Muscle of arm (tissue), 12 donors: ENCODE data around the gene CS. TPM values are rescaled to one million over a fixed set of nuclear protein-coding genes. Genes with fewer than 3 reads are reported as not detected.
A peak's percentile ranks its signal among the peaks of the same experiment; 100 is the strongest.

Experiments
- DNase-seq: peaks from one replicate; pipeline ENCODE4 v3.0.0-alpha.2; 2013
- polyA plus RNA-seq, 12 donors: library from polyadenylated mRNA; unstranded; fragments of 120-200 nt; gene quantifications; one replicate each; pipeline ENCODE4 v1.2.1, GENCODE V29; 2013; ENCODE audit not compliant: insufficient read length in 12 of 12

The CS gene
- polyA plus RNA-seq, 12 donors = 136 to 255 (median 226) TPM

DNA sequence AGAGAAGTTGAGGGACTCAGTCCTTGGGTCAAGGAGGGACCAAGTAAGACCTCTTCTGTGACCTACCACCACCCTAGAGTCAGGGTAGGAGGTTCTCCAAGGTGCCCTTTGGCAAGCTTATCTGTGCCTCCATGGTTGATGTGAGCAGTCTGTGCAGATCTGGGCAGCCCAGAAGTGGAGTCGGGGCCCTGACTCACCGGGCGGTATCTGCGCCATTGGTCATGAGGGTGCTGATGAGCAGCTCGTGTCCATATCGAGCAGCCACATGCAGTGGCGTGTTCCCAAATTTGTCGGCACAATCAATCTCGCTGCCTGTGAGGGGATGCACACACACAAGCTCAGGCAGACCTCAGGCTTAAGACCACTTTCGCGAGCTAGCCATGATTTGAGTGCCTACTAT lies 47.0 kb downstream of the CS start:
- no peak for DNase-seq

DNA sequence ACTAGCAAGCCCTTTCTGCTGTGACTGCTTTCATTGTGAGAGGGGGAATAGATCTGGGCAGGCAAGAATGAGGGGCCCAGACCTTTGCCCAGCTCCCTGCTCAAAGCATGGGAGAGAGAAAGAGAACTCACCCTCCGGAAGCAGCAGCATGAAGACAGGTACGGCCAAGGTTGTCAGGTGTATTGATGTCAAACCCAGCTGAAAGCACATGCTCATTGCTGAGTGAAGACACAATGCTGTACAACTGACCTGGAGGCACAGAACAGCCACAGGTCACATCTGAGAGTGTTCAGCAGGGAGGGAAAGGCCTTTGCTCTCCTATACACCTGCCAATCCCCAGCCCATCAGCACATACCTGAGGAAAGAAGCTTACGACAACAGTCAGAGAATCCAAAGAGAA lies 47.5 kb downstream of the CS start:
- DNase-seq = no peak

DNA sequence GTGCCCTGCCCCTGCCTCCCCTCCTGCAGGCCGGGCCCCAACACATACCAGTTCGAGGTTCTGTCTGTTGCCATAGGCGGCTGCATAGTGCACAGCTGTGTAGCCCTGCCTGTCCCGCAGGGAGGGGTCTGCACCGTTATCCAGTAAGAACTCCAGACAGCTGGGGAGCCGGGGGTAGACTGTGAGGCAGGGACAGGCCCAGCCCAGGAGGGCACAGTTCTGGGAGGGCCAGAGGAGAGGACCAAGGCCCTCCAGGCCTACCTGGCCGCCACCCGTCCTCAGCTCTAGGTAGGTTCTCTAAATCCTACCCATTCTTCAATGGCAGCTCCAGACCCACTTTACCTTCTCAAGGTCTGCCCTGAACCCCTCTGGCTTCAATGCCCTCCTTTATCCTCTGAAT lies 51.4 kb downstream of the CS start:
- DNase-seq = no peak

DNA sequence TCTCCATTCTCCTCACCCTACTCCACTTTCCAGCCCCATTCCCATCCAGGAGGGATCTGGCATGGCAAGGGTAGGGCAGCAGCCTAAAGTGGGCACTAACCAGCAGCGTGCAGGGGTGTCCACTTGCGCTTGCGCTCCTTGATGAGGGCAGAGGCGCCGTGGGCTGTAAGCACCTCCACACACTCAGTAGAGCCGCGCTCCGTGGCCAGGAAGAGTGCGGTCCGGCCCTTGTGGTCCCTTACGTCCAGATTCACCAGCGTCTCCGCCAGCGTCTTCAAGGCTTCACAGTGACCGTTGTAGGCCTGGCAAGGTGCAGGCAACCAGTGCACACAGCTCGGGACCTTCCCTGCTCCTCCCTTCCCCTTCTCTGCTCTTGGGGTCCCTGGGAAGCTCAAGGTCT lies 52.2 kb downstream of the CS start:
- DNase-seq = no peak

DNA sequence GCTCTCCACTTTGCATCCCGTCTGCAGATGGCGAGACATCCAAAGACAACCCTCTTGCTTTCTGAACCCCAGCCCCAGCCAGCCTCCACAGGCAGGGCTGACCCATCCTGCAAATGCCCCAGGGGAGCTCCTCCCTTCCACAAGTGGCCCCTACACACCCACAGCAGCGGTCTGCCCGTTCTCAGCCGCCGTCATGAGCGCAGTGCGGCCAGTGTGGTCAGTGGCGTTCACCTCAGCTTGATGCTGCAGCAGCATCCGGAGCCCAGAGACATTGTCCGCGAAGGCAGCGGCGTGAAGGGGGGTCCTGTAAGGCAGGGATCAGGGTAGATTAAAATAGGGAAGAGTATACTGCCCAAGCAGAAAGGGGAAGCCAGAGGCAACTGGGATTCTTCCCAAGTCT lies 55.6 kb downstream of the CS start:
- DNase-seq = no peak

DNA sequence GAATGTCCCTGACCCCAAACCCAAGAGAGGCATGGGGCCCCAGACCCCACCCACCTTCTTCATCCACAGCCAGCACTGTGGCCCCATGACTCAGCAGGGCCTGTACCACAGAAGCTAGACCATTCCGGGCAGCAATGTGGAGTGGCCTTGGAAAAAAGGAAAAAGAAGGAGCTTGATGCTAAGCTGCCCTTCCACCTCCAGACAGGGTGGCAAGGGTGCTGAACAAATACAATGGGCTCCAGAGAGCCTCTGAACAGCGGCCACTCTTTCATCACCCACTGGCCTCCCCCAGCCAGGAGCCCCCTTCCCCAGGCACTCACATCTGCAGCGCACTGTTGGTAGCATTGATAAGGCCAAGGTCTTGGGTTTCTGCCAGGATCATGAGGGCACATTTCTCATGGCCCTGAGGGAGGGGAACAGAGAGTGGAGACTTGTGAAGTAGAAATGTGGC lies 56.4 kb downstream of the CS start:
- no peak for DNase-seq

DNA sequence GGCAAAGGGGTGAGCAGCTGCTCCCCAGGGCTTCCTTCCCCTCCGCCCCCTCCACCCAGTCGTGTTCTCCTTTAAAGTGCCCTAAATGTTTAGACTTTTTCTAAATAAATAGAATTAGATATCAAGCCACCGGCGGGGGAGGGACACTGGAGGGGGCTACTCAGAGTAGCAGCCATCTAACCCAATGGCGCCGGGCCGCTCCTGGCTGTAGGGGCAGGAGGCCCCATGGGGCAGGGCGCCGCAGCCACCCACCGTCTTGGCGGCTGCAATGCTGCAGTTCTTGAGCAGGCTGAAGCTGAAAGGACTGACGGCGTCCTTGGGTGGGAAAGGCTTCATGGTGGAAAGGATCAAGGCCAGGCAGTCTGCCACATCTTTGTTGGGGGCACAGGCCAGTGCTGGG lies 57.1 kb downstream of the CS start:
- DNase-seq = no peak

DNA sequence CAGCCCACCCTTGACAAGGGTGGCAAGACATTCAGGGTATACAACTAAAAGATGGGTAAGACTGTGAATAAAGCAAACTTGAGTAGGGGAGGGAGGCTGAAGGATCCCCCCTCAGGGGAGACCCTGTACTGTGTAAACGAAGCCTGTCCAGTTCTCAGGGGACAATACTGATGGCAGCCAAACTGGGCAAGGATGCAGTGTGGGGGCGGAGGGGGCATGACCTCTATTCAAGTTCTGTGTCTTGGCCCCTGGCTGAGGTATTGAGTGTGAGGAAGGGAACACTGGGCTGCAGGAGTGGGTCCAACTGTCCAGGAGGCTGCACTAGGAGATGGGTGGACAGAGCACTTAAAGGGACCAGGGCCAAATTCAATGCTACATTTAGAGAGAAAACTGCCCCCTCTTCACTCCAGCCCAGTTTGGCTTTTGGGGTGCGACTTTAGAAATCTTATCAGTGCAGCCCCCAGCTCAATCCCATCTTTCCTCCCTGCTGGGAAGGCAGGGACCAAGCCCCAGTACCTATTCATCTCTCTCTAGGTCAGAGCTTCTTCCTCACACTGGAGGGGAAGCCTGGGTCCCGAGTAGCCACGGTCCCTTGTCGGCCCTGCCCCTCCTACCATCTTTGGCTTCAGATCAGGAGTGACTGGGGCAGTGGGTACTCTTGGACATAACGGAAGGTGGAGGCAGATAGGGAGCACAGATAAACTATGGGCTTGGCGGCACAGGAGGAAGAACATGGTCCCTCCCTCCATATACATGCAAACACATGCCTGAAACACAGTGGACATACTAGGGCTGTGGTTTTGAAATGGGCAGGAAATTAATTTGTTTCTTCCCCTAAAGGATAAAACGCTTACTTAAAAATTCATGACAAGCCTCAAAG lies 58.5 kb downstream of the CS start:
- no peak for DNase-seq

DNA sequence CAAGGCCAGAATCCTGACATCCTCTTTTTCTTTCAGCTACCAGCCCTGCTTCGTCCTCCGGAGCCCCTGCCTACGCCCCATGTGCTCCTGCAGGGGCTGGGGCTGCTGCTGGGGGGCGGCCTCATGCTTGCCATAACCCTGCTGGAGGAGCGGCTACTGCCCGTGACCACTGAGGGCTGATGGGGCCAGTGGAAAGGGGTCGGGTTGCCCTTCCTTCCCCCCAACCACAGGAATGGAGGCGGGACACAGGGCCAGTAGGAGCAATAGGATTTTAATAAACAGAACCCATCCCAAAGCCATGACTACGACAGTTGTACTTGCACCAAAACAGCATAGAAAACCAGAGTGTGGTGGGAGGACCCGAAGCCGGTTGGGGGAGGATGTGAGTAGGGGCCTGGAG lies 62.6 kb downstream of the CS start:
- no peak for DNase-seq

DNA sequence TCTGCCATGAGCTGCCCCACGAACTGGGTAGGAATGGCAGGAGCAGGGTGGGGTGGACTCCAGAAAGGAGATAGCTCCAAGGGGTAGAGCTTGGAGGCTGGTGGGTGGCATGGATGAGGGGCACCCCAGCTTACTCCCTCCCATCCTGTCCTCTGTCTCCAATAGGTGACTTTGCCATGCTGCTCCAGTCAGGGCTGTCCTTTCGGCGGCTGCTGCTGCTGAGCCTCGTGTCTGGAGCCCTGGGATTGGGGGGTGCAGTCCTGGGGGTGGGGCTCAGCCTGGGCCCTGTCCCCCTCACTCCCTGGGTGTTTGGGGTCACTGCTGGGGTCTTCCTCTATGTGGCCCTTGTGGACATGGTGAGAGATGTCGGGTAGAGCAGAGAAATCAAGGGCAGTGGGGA lies 63.1 kb downstream of the CS start:
- DNase-seq = no peak

DNA sequence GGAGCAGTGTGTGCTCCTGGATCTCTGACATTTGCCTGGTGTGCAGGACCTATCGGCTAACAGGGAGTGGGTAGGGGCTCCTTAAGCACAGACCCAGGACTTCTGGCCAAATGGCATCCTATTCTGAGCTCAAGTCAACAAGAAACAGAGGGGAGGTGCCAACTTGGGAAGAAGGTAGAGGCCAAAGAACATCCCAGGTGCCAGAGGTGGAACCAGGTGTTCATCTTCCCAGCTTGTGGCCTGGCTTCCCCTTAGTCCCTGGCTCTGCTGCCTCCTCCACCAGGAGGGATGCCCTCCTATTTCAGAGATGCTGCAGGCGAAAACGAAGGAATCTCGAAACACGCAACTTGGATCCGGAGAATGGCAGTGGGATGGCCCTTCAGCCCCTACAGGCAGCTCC lies 64.0 kb downstream of the CS start:
- DNase-seq = no peak

DNA sequence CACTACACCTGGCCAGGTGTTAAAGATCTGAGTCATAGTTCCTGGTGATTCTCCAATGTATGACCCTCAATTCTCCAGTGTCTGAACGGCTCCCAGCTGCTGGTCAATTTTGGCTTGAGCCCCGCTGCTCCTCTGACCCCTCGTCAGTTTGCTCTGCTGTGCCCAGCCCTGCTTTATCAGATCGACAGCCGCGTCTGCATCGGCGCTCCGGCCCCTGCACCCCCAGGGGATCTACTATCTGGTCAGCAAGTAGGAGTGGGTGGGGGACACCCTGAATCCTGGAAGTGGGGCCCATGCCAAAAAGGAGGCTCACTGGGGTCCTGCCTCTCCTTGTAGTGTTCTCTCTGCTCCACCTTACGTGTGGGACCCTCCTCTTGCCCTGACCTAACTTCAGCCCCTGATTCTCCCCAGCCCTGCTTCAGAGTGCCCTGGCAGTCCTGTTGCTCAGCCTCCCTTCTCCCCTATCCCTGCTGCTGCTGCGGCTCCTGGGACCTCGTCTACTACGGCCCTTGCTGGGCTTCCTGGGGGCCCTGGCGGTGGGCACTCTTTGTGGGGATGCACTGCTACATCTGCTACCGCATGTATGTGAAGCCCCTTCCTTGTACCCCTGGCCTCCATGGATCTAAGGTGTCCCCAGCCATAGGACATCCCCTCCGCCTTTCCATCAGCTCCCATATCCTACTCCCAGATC lies 65.2 kb downstream of the CS start:
- DNase-seq = no peak

DNA sequence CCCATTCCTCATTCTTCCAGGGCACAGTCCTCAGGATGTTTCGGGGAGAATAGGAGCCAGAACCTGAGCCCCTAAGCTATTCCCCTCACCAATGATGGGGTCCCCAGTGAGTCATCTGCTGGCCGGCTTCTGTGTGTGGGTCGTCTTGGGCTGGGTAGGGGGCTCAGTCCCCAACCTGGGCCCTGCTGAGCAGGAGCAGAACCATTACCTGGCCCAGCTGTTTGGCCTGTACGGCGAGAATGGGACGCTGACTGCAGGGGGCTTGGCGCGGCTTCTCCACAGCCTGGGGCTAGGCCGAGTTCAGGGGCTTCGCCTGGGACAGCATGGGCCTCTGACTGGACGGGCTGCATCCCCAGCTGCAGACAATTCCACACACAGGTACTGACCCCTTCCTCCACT lies 68.9 kb downstream of the CS start:
- DNase-seq = no peak

DNA sequence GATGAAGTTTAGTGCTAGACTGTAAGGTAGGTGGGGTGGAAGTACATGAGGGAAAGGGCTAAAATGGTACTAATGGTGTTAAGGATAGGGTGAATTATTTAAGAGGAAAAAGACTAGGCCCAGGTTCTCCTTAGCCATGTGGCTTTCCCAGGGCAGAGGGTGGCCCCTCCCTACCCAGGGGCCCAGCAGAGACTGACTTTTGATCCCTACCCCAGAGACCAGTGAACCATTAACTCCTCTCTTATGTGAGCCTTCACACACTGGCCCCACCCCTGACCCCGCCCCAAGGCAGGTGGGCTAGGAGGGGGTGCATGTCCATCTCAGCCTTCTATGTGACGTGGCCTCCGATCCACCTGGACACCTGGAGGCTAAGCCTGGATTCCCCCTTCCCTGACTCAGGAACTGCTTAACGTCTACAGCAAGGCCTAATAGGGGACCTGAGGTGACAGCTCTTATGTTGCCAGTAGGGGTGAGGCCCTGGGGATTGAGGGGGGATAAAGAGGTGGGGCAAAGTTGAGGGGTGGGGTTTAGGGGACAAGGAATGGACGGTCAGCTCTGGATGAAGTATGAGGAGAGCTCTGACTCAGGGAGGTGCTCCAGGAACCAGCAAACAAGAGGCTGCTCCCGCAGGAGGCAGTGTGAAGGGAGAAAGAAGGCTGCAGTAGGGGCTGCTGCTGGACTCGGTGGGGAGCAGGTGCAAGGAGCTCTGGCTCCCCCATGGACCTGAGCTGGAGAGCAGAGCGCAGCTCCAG lies 69.5 kb downstream of the CS start:
- DNase-seq = no peak

DNA sequence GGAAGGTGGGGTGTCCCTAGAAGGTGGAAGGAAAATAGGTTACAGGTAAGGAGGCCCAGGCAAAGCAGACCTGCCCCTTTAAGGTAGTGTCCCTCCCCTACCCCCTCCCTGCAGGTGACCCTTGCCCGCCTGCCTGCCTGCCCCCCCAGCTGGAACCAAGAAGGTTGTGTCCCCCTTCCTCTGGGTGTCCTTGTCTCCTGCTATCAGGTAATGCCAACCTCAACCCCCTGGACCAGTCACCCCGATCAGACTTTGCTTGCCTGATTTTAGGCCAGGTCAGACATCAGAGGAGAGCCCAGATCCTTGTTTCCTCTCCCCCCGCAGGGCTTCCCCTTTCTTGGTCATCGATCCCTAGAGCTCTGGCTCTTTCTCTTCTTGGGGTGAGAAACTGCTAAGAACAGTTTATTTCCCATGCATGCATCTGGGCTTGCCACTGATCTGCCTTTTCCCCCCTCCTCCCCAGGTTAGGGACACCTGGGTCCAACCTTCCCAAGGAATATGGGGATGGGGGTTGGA lies 70.2 kb downstream of the CS start, which contains the start of gene SLC39A5:
Gene SLC39A5, plus strand, starts transcription at position 136 of the 516 bp plus-strand sequence. CDS start 1,224 bp downstream, outside the sequence.
- no peak for DNase-seq

DNA sequence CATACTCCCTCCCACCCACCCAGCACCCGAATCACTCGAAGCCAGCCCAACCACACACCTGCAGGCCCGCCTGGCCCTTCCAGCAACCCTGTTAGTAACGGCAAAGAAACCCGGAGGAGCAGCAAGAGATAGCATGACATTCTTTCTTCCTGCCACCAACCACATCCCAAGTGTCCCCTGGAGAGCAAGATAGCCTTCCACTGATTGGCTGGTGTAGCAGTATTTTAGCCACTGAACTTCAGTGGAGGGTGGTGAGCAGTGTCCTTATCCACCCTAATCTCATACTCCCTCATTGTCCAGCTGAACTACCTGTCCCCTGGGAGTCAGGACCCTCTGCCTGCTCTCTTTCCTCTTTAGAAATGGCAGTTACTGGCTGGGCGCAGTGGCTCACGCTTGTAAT lies 71.0 kb downstream of the CS start:
- no peak for DNase-seq

DNA sequence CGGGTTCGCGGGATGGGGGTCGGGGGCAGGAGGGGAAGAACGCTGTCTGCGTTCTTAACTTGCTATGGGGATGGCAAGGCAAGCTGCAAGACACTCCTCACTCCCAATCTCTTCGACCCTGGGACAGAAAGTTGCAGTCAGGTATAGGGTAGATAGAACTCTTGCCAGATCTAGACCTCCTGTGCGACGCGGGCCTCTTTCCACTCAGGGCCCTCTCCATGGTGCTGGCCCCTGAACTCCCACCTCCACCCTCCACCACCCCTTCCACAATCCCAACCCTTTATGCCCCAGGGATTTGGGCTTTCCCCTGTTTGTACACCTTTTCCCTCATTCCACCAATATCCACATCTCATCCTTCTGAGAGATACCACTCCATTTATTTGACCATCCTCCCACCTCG lies 75.2 kb downstream of the CS start:
- no peak for DNase-seq

DNA sequence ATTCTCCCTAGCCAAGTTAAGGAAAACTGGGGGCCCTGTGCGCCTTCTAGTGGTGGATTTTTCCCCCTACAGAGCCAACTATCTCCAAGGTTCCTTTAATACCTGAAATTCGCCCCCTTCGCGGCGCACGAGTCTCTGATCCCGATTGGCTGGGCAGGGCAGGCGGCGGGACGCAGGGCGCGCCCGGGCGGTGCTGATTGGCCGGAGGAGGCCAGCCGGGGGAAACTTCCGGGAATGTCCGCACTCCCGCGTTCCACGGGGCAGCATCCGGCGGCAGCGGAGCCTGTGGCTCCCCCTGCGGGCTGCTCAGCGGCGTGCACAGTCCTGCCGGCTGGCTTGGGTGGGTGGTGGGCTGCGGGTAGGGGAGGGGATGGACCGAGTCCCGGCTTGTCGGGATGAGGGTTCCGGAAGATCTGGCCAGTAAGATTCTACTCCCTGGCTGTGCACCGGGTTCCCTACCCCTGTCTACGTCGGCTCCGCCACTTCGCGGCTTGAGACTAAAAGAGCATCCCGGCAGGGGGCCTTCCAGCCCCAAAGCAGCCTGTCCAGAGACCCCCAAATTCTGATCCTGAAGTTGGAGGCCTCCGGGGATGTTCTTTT lies 75.9 kb downstream of the CS start, which contains the start of gene NABP2:
Gene NABP2, plus strand, starts transcription at position 241 of the 600 bp plus-strand sequence. CDS start 515 bp downstream, outside the sequence.
- peak; percentile 98 for DNase-seq

DNA sequence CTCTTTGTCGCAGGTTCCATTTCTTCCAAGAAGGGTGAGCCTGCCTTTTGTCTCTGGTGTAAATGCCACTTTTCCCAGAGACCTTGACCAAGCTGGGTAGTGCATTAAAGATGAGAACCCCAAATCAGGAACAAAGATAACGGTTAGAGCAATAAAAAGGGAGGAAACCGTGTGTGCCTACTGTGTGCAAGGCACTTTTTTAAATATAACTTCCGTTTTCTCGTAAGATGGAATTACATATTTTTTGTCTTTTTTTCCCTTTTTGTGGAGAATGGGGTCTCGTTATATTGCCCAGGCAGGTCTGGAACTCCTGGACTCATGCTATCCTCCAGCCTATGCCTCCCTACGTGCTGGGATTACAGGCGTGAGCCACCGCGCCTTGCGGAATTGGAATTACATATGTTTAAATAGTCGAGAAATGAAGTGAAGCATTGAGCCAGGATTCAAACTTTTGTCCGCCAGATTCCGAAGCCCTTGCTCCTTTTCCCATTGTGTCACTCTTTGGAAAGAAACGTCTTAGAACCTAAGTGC lies 76.5 kb downstream of the CS start:
- no peak for DNase-seq

DNA sequence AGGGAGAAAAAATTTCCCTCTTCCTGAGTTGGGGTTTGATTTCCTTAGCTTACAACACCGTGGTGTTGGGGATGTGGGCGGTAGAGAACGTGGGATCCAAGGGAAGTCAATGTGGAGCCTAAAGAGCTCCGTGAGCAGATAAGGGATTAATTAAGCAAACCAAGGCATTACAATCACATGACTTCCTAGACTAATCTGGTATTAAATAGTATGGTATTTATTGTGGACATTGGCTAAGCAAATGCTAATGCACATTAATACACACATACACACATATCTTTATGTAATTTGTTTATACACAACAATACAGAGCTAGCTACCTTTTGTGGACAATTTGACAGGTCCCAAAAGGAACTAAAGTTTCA lies 77.6 kb downstream of the CS start:
- DNase-seq = no peak

DNA sequence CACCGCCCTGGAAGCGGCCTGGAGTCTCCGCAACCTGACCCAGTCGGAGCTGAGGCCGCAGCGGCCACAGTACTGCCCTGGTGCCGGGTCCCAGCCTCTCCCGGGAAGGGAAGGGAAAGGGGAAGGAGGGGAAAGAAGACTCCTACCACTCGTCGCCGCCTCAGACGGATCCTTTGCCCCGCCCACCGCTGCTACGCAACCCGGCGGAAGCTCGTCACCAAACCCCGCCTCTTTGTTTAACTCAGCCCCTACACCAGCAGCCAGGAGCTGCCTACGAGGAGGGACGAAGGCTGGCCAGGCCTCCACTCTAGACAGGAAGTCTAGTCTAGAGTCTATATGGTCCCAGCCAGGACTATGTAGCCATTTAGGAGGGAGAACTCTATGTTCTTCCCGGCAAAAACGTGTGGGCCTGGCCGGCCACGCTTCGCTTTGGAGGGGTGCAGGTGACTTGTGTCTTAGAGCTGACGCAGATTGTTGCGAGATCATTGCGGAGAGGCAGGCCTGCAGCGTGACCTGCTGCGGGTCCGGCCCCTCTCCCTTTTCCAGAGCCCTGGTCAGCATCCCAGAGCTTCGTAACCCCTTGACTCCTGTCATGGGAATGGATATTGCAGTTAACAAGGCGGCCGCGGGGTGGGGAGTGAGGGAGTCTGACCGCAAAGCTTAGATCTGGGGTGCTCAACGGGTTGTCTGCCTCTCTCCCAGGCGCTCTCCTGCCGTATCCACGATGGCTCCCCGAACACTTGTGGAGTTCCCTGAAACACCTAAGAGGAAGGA lies 78.2 kb downstream of the CS start, which contains the start of gene RNF41:
Gene RNF41, minus strand, starts transcription at position 166 of the 774 bp plus-strand sequence. CDS start 7,875 bp downstream, outside the sequence.
- peak; percentile 99 for DNase-seq
